ENCODE measurements around the gene CNOT9. TPM values are rescaled to one million over a fixed set of nuclear protein-coding genes. Genes with fewer than 3 reads are reported as not detected.
"Not testable (repeated sequence)": the region's sequence is repeated elsewhere in the genome, so short reads cannot be mapped to it uniquely, and the experiment has no call there.

CNOT9 gene, protein sequence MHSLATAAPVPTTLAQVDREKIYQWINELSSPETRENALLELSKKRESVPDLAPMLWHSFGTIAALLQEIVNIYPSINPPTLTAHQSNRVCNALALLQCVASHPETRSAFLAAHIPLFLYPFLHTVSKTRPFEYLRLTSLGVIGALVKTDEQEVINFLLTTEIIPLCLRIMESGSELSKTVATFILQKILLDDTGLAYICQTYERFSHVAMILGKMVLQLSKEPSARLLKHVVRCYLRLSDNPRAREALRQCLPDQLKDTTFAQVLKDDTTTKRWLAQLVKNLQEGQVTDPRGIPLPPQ
- 100 to 1,000 TPM in 1 of 2 donors, 10 to 100 TPM in 1; 92.9 to 147 TPM for total RNA-seq

DNA sequence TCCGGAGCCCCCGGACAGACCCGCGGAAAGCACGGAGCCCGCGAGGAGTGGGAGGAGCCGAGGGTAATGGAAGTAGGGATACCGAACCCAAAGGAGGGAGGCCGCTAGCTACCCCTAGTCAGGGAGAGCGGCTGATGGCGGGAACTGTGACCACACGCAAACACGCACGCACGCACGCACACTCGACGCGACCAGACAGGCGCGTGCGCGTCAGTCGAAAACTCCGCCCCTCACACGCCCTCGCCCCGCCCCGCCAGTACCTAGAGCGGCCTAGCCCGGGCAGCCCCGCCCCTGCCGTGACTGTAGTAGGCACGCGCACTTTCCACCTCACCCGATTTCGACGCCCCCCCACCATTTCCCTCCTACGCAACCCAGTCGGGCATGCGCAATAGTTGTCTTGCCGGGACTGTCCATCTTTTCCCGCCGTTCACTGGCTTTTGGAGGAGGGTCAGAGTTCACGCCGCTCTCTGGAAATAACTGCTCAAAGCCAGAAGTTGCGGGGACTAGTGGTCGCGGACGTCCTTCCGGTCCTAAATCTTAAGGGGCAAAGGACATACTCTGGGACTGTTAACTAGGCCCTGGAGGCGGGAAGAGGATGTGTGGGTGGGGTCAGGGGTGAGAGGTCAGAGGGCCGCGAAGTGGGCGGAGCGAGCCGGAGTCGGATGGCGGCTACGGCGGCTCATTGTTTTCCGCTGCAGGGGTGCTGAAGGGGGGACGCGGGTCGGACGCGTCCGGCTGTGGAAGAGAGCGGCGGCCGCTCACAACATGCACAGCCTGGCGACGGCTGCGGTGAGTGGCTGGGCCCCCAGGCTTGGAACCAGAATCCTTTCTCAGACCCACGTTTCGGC lies at the start of gene CNOT9, which contains the start of gene USP37:
Gene CNOT9 (plus strand): TSS at position 650 of the 848 bp plus-strand sequence. CDS start 116 bp downstream, at position 766.
Gene USP37 (minus strand): TSS at position 162 of the 848 bp plus-strand sequence. CDS start 9,698 bp downstream, outside the sequence.
- Mint-ChIP-seq H3K27ac (peak within 1 kb of the TSS; percentile 93 to 98), H3K4me3 (peak within 1 kb of the TSS; percentile 97), H3K27me3 (no peaks in the 10 kb centered on the region), H3K9me3 (no peaks in the 10 kb centered on the region), H3K36me3 (peaks cover 22% of the 10 kb centered on the region), H3K4me1 (ENCODE audit: low read depth in 2 of 2) (peaks cover 49% of the 10 kb centered on the region in 2 donors)
- ATAC-seq (peak; percentile 96 to 97), DNase-seq (ENCODE audit: low spot score) (peak; percentile 100)

GRCh38 chr2:218518876-218519275 lies 49.8 kb upstream of the CNOT9 start:
- no peak for ATAC-seq

GRCh38 chr2:218523651-218524050 lies 45.0 kb upstream of the CNOT9 start:
- Mint-ChIP-seq H3K4me1 (ENCODE audit: low read depth in 2 of 2) (peaks cover 2 to 3% of the 10 kb centered on the region in 2 donors), H3K9me3 (no peaks in the 10 kb centered on the region), H3K27me3 (no peaks in the 10 kb centered on the region), H3K27ac (no peak overlapping the region), H3K36me3 (peaks cover 38% of the 10 kb centered on the region), H3K4me3 (no peak overlapping the region)
- ATAC-seq (no peak), DNase-seq (ENCODE audit: low spot score) (no peak)

More at GRCh38 chr2:218518876-218519275, 49.8 kb upstream of the CNOT9 start:
- peaks cover 16 to 20% of the 10 kb centered on the region in 2 donors for H3K4me1 Mint-ChIP-seq (ENCODE audit: low read depth in 2 of 2)
- H3K9me3 Mint-ChIP-seq = no peaks in the 10 kb centered on the region
- H3K4me3 Mint-ChIP-seq = no peak overlapping the region
- DNase-seq (ENCODE audit: low spot score) = no peak
- no peak overlapping the region for H3K27ac Mint-ChIP-seq
- peaks cover 19% of the 10 kb centered on the region for H3K36me3 Mint-ChIP-seq
- H3K27me3 Mint-ChIP-seq = no peaks in the 10 kb centered on the region

DNA sequence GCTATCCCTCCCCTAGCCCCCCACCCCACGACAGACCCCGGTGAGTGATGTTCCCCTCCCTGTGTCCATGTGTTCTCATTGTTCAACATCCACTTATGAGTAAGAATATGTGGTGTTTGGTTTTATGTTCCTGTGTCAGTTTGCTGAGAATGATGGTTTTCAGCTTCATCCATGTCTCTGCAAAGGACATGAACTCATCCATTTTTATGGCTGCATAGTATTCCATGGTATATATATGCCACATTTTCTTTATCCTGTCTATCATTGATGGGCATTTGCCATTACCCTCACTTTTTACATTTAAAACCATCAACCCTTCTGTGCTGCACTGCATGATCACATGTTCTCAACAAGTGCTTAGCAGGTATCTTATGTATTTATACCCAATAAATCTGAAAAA lies 40.2 kb upstream of the CNOT9 start:
- not testable (repeated sequence) for DNase-seq (ENCODE audit: low spot score); ATAC-seq; H3K9me3 Mint-ChIP-seq; H3K4me1 Mint-ChIP-seq (ENCODE audit: low read depth in 2 of 2); H3K27me3 Mint-ChIP-seq; H3K27ac Mint-ChIP-seq; H3K4me3 Mint-ChIP-seq
- peaks cover 43% of the 10 kb centered on the region for H3K36me3 Mint-ChIP-seq

- no peaks in the 10 kb centered on the region for H3K9me3 Mint-ChIP-seq
- no peak overlapping the region for H3K4me3 Mint-ChIP-seq
- peaks cover 33% of the 10 kb centered on the region for H3K36me3 Mint-ChIP-seq
- H3K4me1 Mint-ChIP-seq (ENCODE audit: low read depth in 2 of 2) = no peaks in the 10 kb centered on the region
- no peak overlapping the region for H3K27ac Mint-ChIP-seq
- DNase-seq (ENCODE audit: low spot score) (no peak), ATAC-seq (no peak)
- H3K27me3 Mint-ChIP-seq = no peaks in the 10 kb centered on the region
Observed at GRCh38 chr2:218529990-218530389, 38.6 kb upstream of the CNOT9 start.

DNA sequence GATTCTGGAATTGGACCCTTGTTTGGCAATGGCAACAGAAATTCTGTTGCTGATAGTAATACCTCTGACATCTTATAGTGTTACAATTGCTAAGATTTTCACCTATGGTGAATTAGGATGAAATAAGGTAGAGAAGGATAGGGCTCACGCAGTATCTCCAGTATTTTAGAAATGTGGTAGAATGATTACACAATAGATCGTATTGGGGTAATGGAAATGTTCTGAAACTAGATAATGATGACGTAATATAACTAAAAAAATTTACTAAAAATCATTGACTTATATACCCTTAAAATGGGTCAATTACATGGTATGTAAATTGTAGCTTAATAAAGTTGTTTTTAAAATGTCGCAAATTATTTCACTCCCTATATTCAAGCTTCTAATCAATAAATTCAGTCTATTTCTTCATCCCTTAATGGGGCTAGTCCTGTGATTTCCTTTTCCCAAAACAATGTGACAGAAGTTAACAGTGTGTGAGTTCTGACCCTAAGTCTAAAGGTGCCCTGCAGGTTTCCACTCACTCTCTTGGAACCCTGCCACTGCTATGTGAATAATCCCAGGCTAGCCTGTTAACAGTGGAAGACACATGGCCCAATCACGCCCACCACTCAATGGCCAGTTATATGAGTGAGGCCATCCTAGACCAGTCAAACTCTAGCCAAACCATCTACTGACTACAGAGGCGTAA lies 31.7 kb upstream of the CNOT9 start:
- no peak for ATAC-seq
- peaks cover 12% of the 10 kb centered on the region for H3K36me3 Mint-ChIP-seq
- H3K9me3 Mint-ChIP-seq = no peaks in the 10 kb centered on the region
- H3K4me3 Mint-ChIP-seq = no peak overlapping the region
- H3K4me1 Mint-ChIP-seq (ENCODE audit: low read depth in 2 of 2) = no peaks in the 10 kb centered on the region
- DNase-seq (ENCODE audit: low spot score) = no peak
- no peaks in the 10 kb centered on the region for H3K27me3 Mint-ChIP-seq
- no peak overlapping the region for H3K27ac Mint-ChIP-seq

GRCh38 chr2:218540015-218540414 lies 28.6 kb upstream of the CNOT9 start:
- H3K27ac Mint-ChIP-seq = no peak overlapping the region
- ATAC-seq (no peak), DNase-seq (ENCODE audit: low spot score) (no peak)
- no peaks in the 10 kb centered on the region for H3K27me3 Mint-ChIP-seq
- H3K4me3 Mint-ChIP-seq = no peak overlapping the region
- H3K4me1 Mint-ChIP-seq (ENCODE audit: low read depth in 2 of 2) = no peaks in the 10 kb centered on the region
- H3K9me3 Mint-ChIP-seq = no peaks in the 10 kb centered on the region
- H3K36me3 Mint-ChIP-seq = peaks cover 13% of the 10 kb centered on the region

GRCh38 chr2:218546012-218546411 lies 22.6 kb upstream of the CNOT9 start:
- H3K4me1 Mint-ChIP-seq (ENCODE audit: low read depth in 2 of 2) = no peaks in the 10 kb centered on the region
- no peak for DNase-seq (ENCODE audit: low spot score)
- no peaks in the 10 kb centered on the region for H3K9me3 Mint-ChIP-seq
- peaks cover 17% of the 10 kb centered on the region for H3K36me3 Mint-ChIP-seq
- H3K27ac Mint-ChIP-seq = no peak overlapping the region
- ATAC-seq = no peak
- no peak overlapping the region for H3K4me3 Mint-ChIP-seq
- no peaks in the 10 kb centered on the region for H3K27me3 Mint-ChIP-seq

- Mint-ChIP-seq H3K27ac (no peak overlapping the region), H3K9me3 (no peaks in the 10 kb centered on the region), H3K4me1 (ENCODE audit: low read depth in 2 of 2) (no peaks in the 10 kb centered on the region), H3K4me3 (no peak overlapping the region), H3K27me3 (no peaks in the 10 kb centered on the region), H3K36me3 (peaks cover 24% of the 10 kb centered on the region)
- DNase-seq (ENCODE audit: low spot score) (no peak), ATAC-seq (no peak)
Observed at GRCh38 chr2:218547511-218547910, 21.1 kb upstream of the CNOT9 start.

DNA sequence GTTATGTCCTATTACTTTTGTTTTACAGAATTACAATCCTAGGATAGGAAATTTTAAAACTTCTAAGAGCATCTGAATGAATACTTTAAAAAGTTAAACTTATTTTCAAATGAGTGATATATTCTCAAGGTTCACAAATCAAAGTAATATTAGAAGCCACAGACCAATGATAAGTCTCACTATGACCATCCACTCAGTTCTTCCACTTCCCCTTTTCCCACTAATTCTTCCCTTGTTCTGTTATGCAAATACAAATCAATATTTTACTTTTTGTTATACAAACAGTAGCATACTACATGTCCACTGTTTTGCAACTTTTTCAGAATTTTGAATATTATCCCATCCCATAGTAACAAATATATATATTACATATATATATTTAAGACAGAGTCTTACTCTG lies 20.7 kb upstream of the CNOT9 start:
- DNase-seq (ENCODE audit: low spot score) = no peak
- Mint-ChIP-seq H3K27me3 (no peaks in the 10 kb centered on the region), H3K4me1 (ENCODE audit: low read depth in 2 of 2) (no peaks in the 10 kb centered on the region), H3K4me3 (no peak overlapping the region), H3K27ac (no peak overlapping the region), H3K36me3 (peaks cover 28% of the 10 kb centered on the region), H3K9me3 (no peaks in the 10 kb centered on the region)
- ATAC-seq = no peak

- not testable (repeated sequence) for DNase-seq (ENCODE audit: low spot score); H3K27ac Mint-ChIP-seq; H3K9me3 Mint-ChIP-seq; H3K4me1 Mint-ChIP-seq (ENCODE audit: low read depth in 2 of 2); ATAC-seq; H3K4me3 Mint-ChIP-seq; H3K27me3 Mint-ChIP-seq
- H3K36me3 Mint-ChIP-seq = peaks cover 26% of the 10 kb centered on the region
Observed at GRCh38 chr2:218554225-218554624, 14.4 kb upstream of the CNOT9 start.

GRCh38 chr2:218555527-218555926 lies 13.1 kb upstream of the CNOT9 start:
- H3K27ac Mint-ChIP-seq = no peak overlapping the region
- H3K4me1 Mint-ChIP-seq (ENCODE audit: low read depth in 2 of 2) = peaks cover 3 to 6% of the 10 kb centered on the region in 2 donors
- H3K4me3 Mint-ChIP-seq = no peak overlapping the region
- DNase-seq (ENCODE audit: low spot score) = no peak
- peaks cover 34% of the 10 kb centered on the region for H3K36me3 Mint-ChIP-seq
- no peaks in the 10 kb centered on the region for H3K27me3 Mint-ChIP-seq
- ATAC-seq = no peak
- H3K9me3 Mint-ChIP-seq = no peaks in the 10 kb centered on the region

- H3K27me3 Mint-ChIP-seq = no peaks in the 10 kb centered on the region
- peaks cover 7 to 12% of the 10 kb centered on the region in 2 donors for H3K4me1 Mint-ChIP-seq (ENCODE audit: low read depth in 2 of 2)
- peaks cover 38% of the 10 kb centered on the region for H3K36me3 Mint-ChIP-seq
- no peak overlapping the region for H3K4me3 Mint-ChIP-seq
- no peak for DNase-seq (ENCODE audit: low spot score)
- H3K27ac Mint-ChIP-seq = no peak overlapping the region
- no peaks in the 10 kb centered on the region for H3K9me3 Mint-ChIP-seq
- no peak for ATAC-seq
Observed at GRCh38 chr2:218557941-218558340, 10.7 kb upstream of the CNOT9 start.
